Measurements from ENCODE around the gene KIRREL3.

The KIRREL3 gene

GRCh38 chr11:126433989-126434949, 566.3 kb downstream of the KIRREL3 start:
- TF ChIP-seq GATA2 (IDR thresholded peaks at IDR 0.05; ENCODE audit: low read depth, low read length) (no peak), GATA3 (IDR thresholded peaks at IDR 0.05; ENCODE audit: low read depth, low read length) (no peak)

GRCh38 chr11:126433244-126433846, 567.2 kb downstream of the KIRREL3 start:
- TF ChIP-seq GATA3 (IDR thresholded peaks at IDR 0.05; ENCODE audit: low read depth, low read length) (no peak), GATA2 (IDR thresholded peaks at IDR 0.05; ENCODE audit: low read depth, low read length) (no peak)

GRCh38 chr11:126432525-126432924, 568.0 kb downstream of the KIRREL3 start:
- no peak for TF ChIP-seq GATA3 (IDR thresholded peaks at IDR 0.05; ENCODE audit: low read depth, low read length)
- TF ChIP-seq GATA2 (IDR thresholded peaks at IDR 0.05; ENCODE audit: low read depth, low read length): no peak

GRCh38 chr11:126432065-126432461, 568.5 kb downstream of the KIRREL3 start:
- TF ChIP-seq GATA3 (IDR thresholded peaks at IDR 0.05; ENCODE audit: low read depth, low read length): no peak
- TF ChIP-seq GATA2 (IDR thresholded peaks at IDR 0.05; ENCODE audit: low read depth, low read length): no peak

GRCh38 chr11:126431401-126432064, 569.0 kb downstream of the KIRREL3 start:
- TF ChIP-seq GATA3 (IDR thresholded peaks at IDR 0.05; ENCODE audit: low read depth, low read length) (no peak), GATA2 (IDR thresholded peaks at IDR 0.05; ENCODE audit: low read depth, low read length) (no peak)

- TF ChIP-seq GATA2 (IDR thresholded peaks at IDR 0.05; ENCODE audit: low read depth, low read length): no peak
- no peak for TF ChIP-seq GATA3 (IDR thresholded peaks at IDR 0.05; ENCODE audit: low read depth, low read length)
Measured at GRCh38 chr11:126430581-126431335, 569.8 kb downstream of the KIRREL3 start.

- TF ChIP-seq GATA3 (IDR thresholded peaks at IDR 0.05; ENCODE audit: low read depth, low read length): no peak
- no peak for TF ChIP-seq GATA2 (IDR thresholded peaks at IDR 0.05; ENCODE audit: low read depth, low read length)
Measured at GRCh38 chr11:126426820-126427749, 573.5 kb downstream of the KIRREL3 start.

GRCh38 chr11:126426106-126426505, 574.5 kb downstream of the KIRREL3 start:
- TF ChIP-seq GATA3 (IDR thresholded peaks at IDR 0.05; ENCODE audit: low read depth, low read length): no peak
- 0 out of 2 replicates have a peak, but pooled peaks have one; percentile 6 for TF ChIP-seq GATA2 (IDR thresholded peaks at IDR 0.05; ENCODE audit: low read depth, low read length)

GRCh38 chr11:126424471-126425039, 576.0 kb downstream of the KIRREL3 start:
- TF ChIP-seq GATA2 (IDR thresholded peaks at IDR 0.05; ENCODE audit: low read depth, low read length) (no peak), GATA3 (IDR thresholded peaks at IDR 0.05; ENCODE audit: low read depth, low read length) (no peak)

- no peak for TF ChIP-seq GATA2 (IDR thresholded peaks at IDR 0.05; ENCODE audit: low read depth, low read length)
- TF ChIP-seq GATA3 (IDR thresholded peaks at IDR 0.05; ENCODE audit: low read depth, low read length): no peak
Measured at GRCh38 chr11:126423743-126424142, 576.8 kb downstream of the KIRREL3 start.

- TF ChIP-seq GATA2 (IDR thresholded peaks at IDR 0.05; ENCODE audit: low read depth, low read length) (no peak), GATA3 (IDR thresholded peaks at IDR 0.05; ENCODE audit: low read depth, low read length) (no peak)
Measured at GRCh38 chr11:126423154-126423553, 577.4 kb downstream of the KIRREL3 start.

- TF ChIP-seq GATA2 (IDR thresholded peaks at IDR 0.05; ENCODE audit: low read depth, low read length) (no peak), GATA3 (IDR thresholded peaks at IDR 0.05; ENCODE audit: low read depth, low read length) (no peak)
Measured at GRCh38 chr11:126422446-126422845, 578.1 kb downstream of the KIRREL3 start.
